Vagina (tissue), 2 donors: Measurements from ENCODE around the gene RASAL3. TPM values are rescaled to one million over a fixed set of nuclear protein-coding genes. Genes with fewer than 3 reads are reported as not detected.

ENCODE experiments used
- DNase-seq, 2 donors: peaks; one replicate each; pipeline ENCODE4 v3.0.0-alpha.2; 2017; ENCODE audit errors: extremely low spot score in 2 of 2
- H3K27ac ChIP-seq: fragments of 200-600 bp; sonication (generic); one replicate; pipeline ENCODE4 v1.5.1; 2019
- H3K27me3 ChIP-seq: fragments of 200-600 bp; sonication (generic); one replicate; pipeline ENCODE4 v1.5.1; 2019
- H3K36me3 ChIP-seq, 2 donors: fragments of 200-600 bp; sonication (generic); one replicate each; pipeline ENCODE4 v1.5.1; 2017 to 2019
- H3K4me1 ChIP-seq: fragments of 200-600 bp; sonication (generic); one replicate; pipeline ENCODE4 v1.5.1; 2019
- H3K4me3 ChIP-seq, 2 donors: fragments of 200-600 bp; sonication (generic); 1 replicate in 1 of 2; 2 replicates in 1 of 2; pipeline ENCODE4 v1.5.1; 2016 to 2019
- H3K9me3 ChIP-seq: fragments of 200-600 bp; sonication (generic); one replicate; pipeline ENCODE4 v1.5.1; 2019
- POLR2A ChIP-seq, 2 donors: fragments of 450-650 bp; IDR thresholded peaks; one replicate each; pipeline ENCODE4 v1.6.1; 2017; ENCODE audit warnings: antibody characterized with exemption in 2 of 2, mild to moderate bottlenecking in 2 of 2, moderate library complexity in 2 of 2
- POLR2AphosphoS5 ChIP-seq, 2 donors: sonication (generic); formaldehyde crosslinking; IDR thresholded peaks; one replicate each; pipeline ENCODE4 v1.9.0; 2017; ENCODE audit warnings: antibody characterized with exemption in 2 of 2, mild to moderate bottlenecking in 2 of 2, low read depth in 1 of 2; ENCODE audit not compliant: insufficient read depth in 1 of 2
- intact Hi-C: fragments of 100-400 bp; cut with DNase I; formaldehyde crosslinking; loops from one replicate; pipeline ENCODE4 v1.15.1; 2023
- total RNA-seq: library from RNA; depleted of rRNA; stranded (reverse); fragments of >200 nt; gene quantifications from one replicate; pipeline ENCODE4 v1.2.3, GENCODE V29; 2016
- TF ChIP-seq, protein P1 (sequence below), 3 experiments: fragments of 450-650 bp in 2 of 3; fragments of 200-600 bp in 1 of 3; sonication (generic) in 1 of 3; IDR thresholded peaks; one replicate each; pipeline ENCODE4 v1.5.1; 2017 to 2019; ENCODE audit warnings: antibody characterized with exemption in 3 of 3, mild to moderate bottlenecking in 2 of 3, moderate library complexity in 2 of 3

The RASAL3 gene
- total RNA-seq, 1 donor from 2014 or later = 7.9 TPM

DNA sequence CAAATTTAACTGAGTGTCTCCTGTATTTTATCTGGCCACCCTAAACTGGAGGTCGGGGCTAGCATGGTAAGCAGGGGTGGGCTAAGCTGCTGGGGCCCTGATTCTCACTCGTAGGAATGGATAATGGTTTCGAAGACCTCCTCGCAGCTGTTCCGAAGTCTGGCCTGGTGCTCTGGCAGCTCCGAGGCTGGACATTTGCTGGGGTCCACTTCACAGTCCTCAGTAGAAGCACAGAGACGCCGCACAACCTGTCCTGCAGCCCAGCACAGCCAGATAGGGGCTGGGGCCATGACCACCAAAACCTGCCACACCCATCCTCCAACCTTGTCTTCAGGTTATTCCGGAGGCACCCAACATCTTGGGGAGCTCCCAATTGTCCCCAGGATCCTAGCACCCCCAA, 8.3 kb downstream of the RASAL3 start:
- Histone ChIP-seq H3K27me3 (no peaks in the 10 kb centered on the region), H3K27ac (no peak overlapping the region), H3K4me3 (no peak overlapping the region), H3K36me3 (no peaks in the 10 kb centered on the region), H3K9me3 (no peaks in the 10 kb centered on the region), H3K4me1 (peaks cover 32% of the 10 kb centered on the region)
- TF ChIP-seq POLR2A (IDR thresholded peaks at IDR 0.05) (no peak), POLR2AphosphoS5 (IDR thresholded peaks at IDR 0.05; ENCODE audit: insufficient read depth in 1 of 2, low read depth in 1 of 2) (no peak)
- TF ChIP-seq, protein P1, sequence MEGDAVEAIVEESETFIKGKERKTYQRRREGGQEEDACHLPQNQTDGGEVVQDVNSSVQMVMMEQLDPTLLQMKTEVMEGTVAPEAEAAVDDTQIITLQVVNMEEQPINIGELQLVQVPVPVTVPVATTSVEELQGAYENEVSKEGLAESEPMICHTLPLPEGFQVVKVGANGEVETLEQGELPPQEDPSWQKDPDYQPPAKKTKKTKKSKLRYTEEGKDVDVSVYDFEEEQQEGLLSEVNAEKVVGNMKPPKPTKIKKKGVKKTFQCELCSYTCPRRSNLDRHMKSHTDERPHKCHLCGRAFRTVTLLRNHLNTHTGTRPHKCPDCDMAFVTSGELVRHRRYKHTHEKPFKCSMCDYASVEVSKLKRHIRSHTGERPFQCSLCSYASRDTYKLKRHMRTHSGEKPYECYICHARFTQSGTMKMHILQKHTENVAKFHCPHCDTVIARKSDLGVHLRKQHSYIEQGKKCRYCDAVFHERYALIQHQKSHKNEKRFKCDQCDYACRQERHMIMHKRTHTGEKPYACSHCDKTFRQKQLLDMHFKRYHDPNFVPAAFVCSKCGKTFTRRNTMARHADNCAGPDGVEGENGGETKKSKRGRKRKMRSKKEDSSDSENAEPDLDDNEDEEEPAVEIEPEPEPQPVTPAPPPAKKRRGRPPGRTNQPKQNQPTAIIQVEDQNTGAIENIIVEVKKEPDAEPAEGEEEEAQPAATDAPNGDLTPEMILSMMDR (IDR thresholded peaks at IDR 0.05) = no peak
- no peak for DNase-seq
- intact Hi-C loops = loop anchor here (10.0 kb wide), 1 partner anchor 99 kb away; no protein-coding TSS in a partner anchor

GRCh38 chr19:15453906-15454860, 10.2 kb downstream of the RASAL3 start:
- no peak for DNase-seq
- intact Hi-C loops = loop anchor here (10.0 kb wide), 1 partner anchor 101 kb away; no protein-coding TSS in a partner anchor
- H3K27me3 ChIP-seq = no peaks in the 10 kb centered on the region

DNA sequence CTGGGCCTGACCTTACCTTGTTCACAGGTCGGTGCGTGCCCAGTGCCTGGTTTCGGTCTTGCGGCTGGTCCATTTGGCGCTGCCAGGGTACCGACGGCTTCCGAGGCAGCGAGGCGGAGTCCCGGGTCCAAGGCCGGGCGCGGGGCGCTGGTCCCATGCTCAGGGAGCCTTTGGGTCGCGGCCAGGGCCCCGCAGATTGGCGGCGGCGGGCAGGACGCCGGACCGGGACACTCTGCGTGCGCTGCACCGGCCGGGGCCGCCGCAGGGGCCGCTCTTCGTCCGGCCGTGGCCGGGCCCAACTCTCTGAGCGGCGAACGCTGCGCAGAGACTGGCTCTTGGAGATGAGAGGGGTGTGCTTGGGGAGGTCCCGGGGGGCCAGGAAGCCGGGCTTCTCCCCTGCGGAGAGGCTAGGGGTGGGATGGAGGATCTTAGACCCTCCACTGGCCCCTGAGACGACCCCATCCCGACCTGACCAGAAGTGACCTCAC, 11.2 kb downstream of the RASAL3 start:
- H3K9me3 ChIP-seq = no peaks in the 10 kb centered on the region
- TF ChIP-seq POLR2A (IDR thresholded peaks at IDR 0.05) = no peak
- TF ChIP-seq POLR2AphosphoS5 (IDR thresholded peaks at IDR 0.05; ENCODE audit: insufficient read depth in 1 of 2, low read depth in 1 of 2) = no peak
- TF ChIP-seq, protein P1 (IDR thresholded peaks at IDR 0.05) = no peak
- H3K4me1 ChIP-seq = peaks cover 42% of the 10 kb centered on the region
- no peak for DNase-seq
- H3K4me3 ChIP-seq = peak overlapping the region; percentile 46 to 53
- no peaks in the 10 kb centered on the region for H3K27me3 ChIP-seq
- no peaks in the 10 kb centered on the region for H3K36me3 ChIP-seq
- H3K27ac ChIP-seq = peak overlapping the region; percentile 63
- intact Hi-C loops = loop anchor here (10.0 kb wide), 1 partner anchor 102 kb away; no protein-coding TSS in a partner anchor

More at GRCh38 chr19:15453906-15454860, 10.2 kb downstream of the RASAL3 start:
- no peaks in the 10 kb centered on the region for H3K36me3 ChIP-seq
- peaks cover 35% of the 10 kb centered on the region for H3K4me1 ChIP-seq
- no peak overlapping the region for H3K27ac ChIP-seq
- H3K4me3 ChIP-seq = no peak overlapping the region
- H3K9me3 ChIP-seq = no peaks in the 10 kb centered on the region
- TF ChIP-seq POLR2A (IDR thresholded peaks at IDR 0.05) = no peak
- TF ChIP-seq, protein P1 (IDR thresholded peaks at IDR 0.05) = no peak
- no peak for TF ChIP-seq POLR2AphosphoS5 (IDR thresholded peaks at IDR 0.05; ENCODE audit: insufficient read depth in 1 of 2, low read depth in 1 of 2)

DNA sequence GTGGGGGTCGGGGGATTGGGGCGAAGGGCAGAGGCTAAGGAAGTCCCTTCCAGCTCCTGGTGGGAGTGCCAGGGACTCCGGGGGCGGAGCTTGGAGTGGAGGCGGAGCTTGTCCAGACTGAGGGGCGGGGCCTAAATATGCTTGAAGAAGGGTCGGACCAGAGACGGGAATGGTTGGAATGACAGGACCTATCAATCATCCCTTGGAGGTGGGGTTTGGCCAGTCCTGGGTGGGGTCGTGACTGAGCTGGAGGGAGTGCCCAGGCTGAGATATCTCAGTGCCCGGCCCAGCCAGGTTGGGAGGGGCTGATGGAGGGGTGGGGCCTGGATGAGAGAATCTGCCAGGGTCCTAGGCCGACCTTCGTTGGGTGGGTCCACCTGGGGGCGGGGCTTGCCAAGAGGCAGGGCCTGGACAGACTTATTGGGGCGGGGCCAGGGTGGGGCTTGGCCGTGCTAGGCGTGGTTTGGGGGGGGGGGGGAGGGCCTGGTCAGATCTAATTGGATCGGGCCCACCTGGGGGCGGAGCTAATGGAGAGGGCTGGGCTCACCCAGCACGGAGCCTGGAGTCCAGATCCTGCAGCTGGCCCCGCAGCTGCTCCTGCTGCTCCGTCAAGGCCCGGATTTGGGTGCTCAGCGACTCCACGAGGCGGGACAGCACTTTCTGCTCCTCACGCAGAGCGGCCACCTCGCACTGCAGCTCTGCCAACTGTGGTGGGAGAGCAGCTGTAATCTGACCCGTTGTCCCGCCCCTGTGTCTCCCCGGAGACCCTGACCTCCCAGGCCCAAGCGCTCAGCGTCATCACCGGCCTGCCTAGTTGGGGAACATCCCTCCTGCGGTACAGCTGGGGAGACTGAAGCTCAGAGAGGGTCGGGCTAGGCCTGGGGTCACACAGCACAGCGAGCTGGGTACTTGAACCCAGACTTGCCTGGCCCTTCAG, 12.0 kb downstream of the RASAL3 start:
- Histone ChIP-seq H3K4me1 (peaks cover 35% of the 10 kb centered on the region), H3K4me3 (peak overlapping the region; percentile 46 to 53)
- DNase-seq = peak in 1 of 2 donors; percentile 91

More for the DNA sequence above, 12.0 kb downstream of the RASAL3 start:
- intact Hi-C loops = loop anchor here (10.0 kb wide), 1 partner anchor 102 kb away; no protein-coding TSS in a partner anchor
- H3K27me3 ChIP-seq = no peaks in the 10 kb centered on the region
- H3K9me3 ChIP-seq = no peaks in the 10 kb centered on the region
- peak overlapping the region; percentile 63 for H3K27ac ChIP-seq
- TF ChIP-seq POLR2A (IDR thresholded peaks at IDR 0.05) = peak in 1 of 2 donors; percentile 57
- TF ChIP-seq, protein P1 (IDR thresholded peaks at IDR 0.05) = no peak
- TF ChIP-seq POLR2AphosphoS5 (IDR thresholded peaks at IDR 0.05; ENCODE audit: insufficient read depth in 1 of 2, low read depth in 1 of 2) = peak in 1 of 2 donors; percentile 91
- H3K36me3 ChIP-seq = no peaks in the 10 kb centered on the region
